Placental epithelial cell (primary cell): Measurements from ENCODE around the gene SNX10. TPM values are rescaled to one million over a fixed set of nuclear protein-coding genes. Genes with fewer than 3 reads are reported as not detected.

Experiments used
- total RNA-seq: library from RNA; depleted of rRNA; stranded (reverse); fragments of >200 nt; gene quantifications from 2 replicates; pipeline ENCODE4 v1.2.3, GENCODE V29; 2012

SNX10 gene
- 0.54 and 1.2 TPM in 2 replicates for total RNA-seq

GRCh38 chr7:26291699-26292538 is at the start of gene SNX10:
Gene SNX10, plus strand, starts transcription at chr7:26291862. Its CDS starts 54,581 bp downstream, at chr7:26346443.

Other genes starting within 250 kb of the SNX10 start
- under 0.01 TPM in 1 of 2 replicates, not detected in the other for gene NFE2L3, start 139.7 kb upstream of the SNX10 start, total RNA-seq
- 93.0 and 96.8 TPM in 2 replicates for gene HNRNPA2B1, start 91.1 kb upstream of the SNX10 start, total RNA-seq
- gene CBX3, start 90.1 kb upstream of the SNX10 start, total RNA-seq: 67.1 and 72.8 TPM in 2 replicates